MCF 10A (cell line): ENCODE results near the gene HS1BP3. TPM values are rescaled to one million over a fixed set of nuclear protein-coding genes. Genes with fewer than 3 reads are reported as not detected.

Source experiments
- BruUV-seq: library from RNA; stranded (reverse); fragments of 400-500 nt; replicated peaks from 2 replicates; lab custom pipeline; 2021; lab: Mats Ljungman, UMichigan
- CTCF ChIA-PET: fragments of 300-600 bp; sonication (Branson Sonifier 250); formaldehyde crosslinking; extraction: SDS; loops from one replicate; lab custom pipeline; 2021; ENCODE audit warnings: antibody characterized with exemption, inconsistent platforms; lab: Yijun Ruan, JAX
- POLR2A ChIA-PET: fragments of 300-600, 350-650 bp; sonication (Branson Sonifier 250); formaldehyde crosslinking; extraction: SDS; loops from one replicate; lab custom pipeline; 2020; ENCODE audit warnings: antibody characterized with exemption, inconsistent platforms; lab: Yijun Ruan, JAX
- DNase-seq: peaks from one replicate; pipeline ENCODE4 v3.0.0-alpha.2; 2018; ENCODE audit not compliant: unreplicated experiment
- H3K27ac Mint-ChIP-seq: one replicate; pipeline ENCODE4 v1.8.0; 2022; ENCODE audit warnings: mild to moderate bottlenecking, low read depth, mixed read lengths; ENCODE audit not compliant: unreplicated experiment
- H3K27me3 Mint-ChIP-seq: one replicate; pipeline ENCODE4 v1.8.0; 2022; ENCODE audit warnings: mixed read lengths; ENCODE audit not compliant: insufficient read depth, unreplicated experiment
- H3K36me3 Mint-ChIP-seq: one replicate; pipeline ENCODE4 v1.8.0; 2022; ENCODE audit warnings: mild to moderate bottlenecking, moderate library complexity, mixed read lengths; ENCODE audit not compliant: insufficient read depth, unreplicated experiment
- H3K4me1 Mint-ChIP-seq: one replicate; pipeline ENCODE4 v1.8.0; 2022; ENCODE audit warnings: mixed read lengths; ENCODE audit not compliant: insufficient read depth, unreplicated experiment
- H3K4me3 Mint-ChIP-seq: one replicate; pipeline ENCODE4 v1.8.0; 2022; ENCODE audit warnings: mild to moderate bottlenecking, moderate library complexity, mixed read lengths; ENCODE audit not compliant: unreplicated experiment
- H3K9me3 Mint-ChIP-seq: one replicate; pipeline ENCODE4 v1.8.0; 2022; ENCODE audit warnings: mixed read lengths; ENCODE audit not compliant: unreplicated experiment
- intact Hi-C: fragments of 100-400 bp; cut with micrococcal nuclease; formaldehyde crosslinking; loops from 2 replicates; pipeline ENCODE4 v1.14.1; 2022
- total RNA-seq: library from RNA; stranded (reverse); gene quantifications from 2 replicates; pipeline ENCODE4 v1.2.3, GENCODE V29; 2022
- TF ChIP-seq, protein P1 (sequence below): fragments of 200-600 bp; IDR thresholded peaks from one replicate; pipeline ENCODE4 v1.8.0; 2022; ENCODE audit warnings: antibody characterized with exemption, mild to moderate bottlenecking; ENCODE audit not compliant: unreplicated experiment

Gene HS1BP3
- total RNA-seq, 1 experiment from 2014 or later, result 10.0 TPM

DNA sequence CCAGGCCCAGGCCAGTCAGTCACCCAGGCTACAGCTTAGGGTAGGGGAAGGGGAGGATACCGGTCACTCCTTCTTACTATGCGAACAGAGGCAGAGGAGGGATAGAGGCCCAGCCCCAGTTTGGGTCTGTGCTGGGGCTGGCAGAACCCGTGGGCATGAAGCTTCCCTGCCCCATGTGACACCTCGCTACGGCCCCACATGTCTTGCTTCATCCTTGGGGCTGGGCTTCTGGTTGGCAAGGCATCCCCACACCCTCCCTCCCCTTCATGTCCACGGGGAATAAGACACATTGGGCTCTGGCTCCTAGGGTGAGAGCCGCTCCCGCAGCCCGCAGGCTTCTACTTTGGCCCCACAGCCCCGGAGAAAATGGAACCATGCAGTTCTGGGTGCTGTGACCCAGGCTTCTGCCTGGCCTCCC is 32.4 kb downstream of the HS1BP3 start:
- intact Hi-C loops, result loop anchor here (1.0 to 5.0 kb wide), 3 partner anchors 16 to 166 kb away; no protein-coding TSS in a partner anchor
- ChIA-PET POLR2A (interaction anchor here (0.6 to 2.9 kb wide), 11 partner anchors 12 to 394 kb away, joined by 3 to 9 read pairs (median 4); partner anchors contain the start of genes HS1BP3, RHOB and SDC1), CTCF (interaction anchor here (0.6 to 4.9 kb wide), 15 partner anchors 11 to 327 kb away, joined by 3 to 27 read pairs (median 6); no protein-coding TSS in a partner anchor)
- Mint-ChIP-seq H3K27me3 (no peaks in the 10 kb centered on the region), H3K36me3 (peaks cover 11% of the 10 kb centered on the region), H3K27ac (peak overlapping the region; percentile 78), H3K4me3 (no peak overlapping the region), H3K4me1 (peaks cover 33% of the 10 kb centered on the region), H3K9me3 (no peaks in the 10 kb centered on the region)
- BruUV-seq, result no TSS peak
- TF ChIP-seq, protein P1, sequence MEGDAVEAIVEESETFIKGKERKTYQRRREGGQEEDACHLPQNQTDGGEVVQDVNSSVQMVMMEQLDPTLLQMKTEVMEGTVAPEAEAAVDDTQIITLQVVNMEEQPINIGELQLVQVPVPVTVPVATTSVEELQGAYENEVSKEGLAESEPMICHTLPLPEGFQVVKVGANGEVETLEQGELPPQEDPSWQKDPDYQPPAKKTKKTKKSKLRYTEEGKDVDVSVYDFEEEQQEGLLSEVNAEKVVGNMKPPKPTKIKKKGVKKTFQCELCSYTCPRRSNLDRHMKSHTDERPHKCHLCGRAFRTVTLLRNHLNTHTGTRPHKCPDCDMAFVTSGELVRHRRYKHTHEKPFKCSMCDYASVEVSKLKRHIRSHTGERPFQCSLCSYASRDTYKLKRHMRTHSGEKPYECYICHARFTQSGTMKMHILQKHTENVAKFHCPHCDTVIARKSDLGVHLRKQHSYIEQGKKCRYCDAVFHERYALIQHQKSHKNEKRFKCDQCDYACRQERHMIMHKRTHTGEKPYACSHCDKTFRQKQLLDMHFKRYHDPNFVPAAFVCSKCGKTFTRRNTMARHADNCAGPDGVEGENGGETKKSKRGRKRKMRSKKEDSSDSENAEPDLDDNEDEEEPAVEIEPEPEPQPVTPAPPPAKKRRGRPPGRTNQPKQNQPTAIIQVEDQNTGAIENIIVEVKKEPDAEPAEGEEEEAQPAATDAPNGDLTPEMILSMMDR, result no peak
- DNase-seq, result peak; percentile 75

DNA sequence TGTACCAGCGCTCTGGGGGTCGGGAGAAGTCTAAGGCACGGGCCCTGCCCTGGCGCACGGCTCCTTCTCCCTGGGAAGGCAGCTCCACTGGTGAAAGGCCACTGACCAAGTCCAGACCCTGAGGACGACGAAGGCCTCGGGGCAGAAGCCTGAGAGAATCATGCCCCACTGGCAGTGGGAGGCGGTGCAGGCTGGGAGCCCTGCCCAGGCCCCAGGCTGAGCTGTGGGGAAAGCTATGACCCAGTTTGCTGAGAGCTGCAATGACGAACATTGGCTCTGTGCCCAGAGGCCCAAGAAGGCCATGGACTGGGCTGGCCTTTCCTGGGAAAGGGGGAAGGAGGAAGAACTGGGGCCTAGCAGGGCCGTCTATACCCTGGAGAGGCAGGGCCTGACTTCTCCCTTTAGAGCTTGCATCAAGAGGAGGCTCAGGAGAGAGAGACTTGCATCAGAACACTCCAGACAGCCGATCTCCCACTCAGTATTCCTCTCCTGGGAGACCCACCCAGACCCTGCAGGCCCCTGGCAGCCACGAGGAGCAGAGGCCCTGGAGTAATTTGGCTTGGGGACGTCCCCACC is 32.9 kb downstream of the HS1BP3 start:
- BruUV-seq, result no TSS peak
- peak overlapping the region; percentile 78 for H3K27ac Mint-ChIP-seq
- peak; percentile 99 for DNase-seq
- TF ChIP-seq, protein P1, result peak; percentile 18
- peaks cover 11% of the 10 kb centered on the region for H3K36me3 Mint-ChIP-seq
- peak overlapping the region; percentile 31 for H3K4me3 Mint-ChIP-seq
- no peaks in the 10 kb centered on the region for H3K27me3 Mint-ChIP-seq
- POLR2A ChIA-PET, result interaction anchor here (0.6 to 2.9 kb wide), 11 partner anchors 12 to 393 kb away, joined by 3 to 9 read pairs (median 3); partner anchors contain the start of genes HS1BP3, RHOB and SDC1
- no peaks in the 10 kb centered on the region for H3K9me3 Mint-ChIP-seq
- intact Hi-C loops, result loop anchor here (1.0 to 5.0 kb wide), 3 partner anchors 16 to 166 kb away; no protein-coding TSS in a partner anchor
- peaks cover 33% of the 10 kb centered on the region for H3K4me1 Mint-ChIP-seq
- CTCF ChIA-PET, result interaction anchor here (0.6 to 4.9 kb wide), 21 partner anchors 9 to 326 kb away, joined by 3 to 27 read pairs (median 5); no protein-coding TSS in a partner anchor

DNA sequence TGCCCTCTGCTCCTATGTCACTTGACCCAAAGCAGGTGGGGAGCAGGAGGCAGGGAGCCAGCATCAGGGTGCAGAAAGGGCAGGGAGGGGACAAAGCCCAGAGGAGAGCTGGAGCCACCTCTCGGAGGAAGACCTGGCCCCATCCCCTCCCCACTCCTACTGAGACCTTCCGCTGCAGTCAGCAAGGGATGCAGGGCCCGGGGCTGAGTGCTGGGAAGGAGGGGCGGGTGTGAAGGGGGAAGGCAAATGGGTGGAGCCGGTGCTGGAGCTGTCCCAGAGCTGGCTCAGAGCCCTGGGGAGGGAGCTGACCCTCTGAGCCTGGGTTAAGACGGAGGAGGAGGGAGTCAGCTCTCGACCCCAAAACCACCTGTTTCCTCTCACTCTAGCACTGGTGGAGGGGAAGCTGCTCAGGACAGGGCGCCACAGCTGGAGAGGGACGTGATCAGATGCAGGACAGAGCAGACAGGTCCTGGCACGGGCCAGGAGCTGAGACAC is 33.8 kb downstream of the HS1BP3 start:
- Mint-ChIP-seq H3K4me1 (peaks cover 33% of the 10 kb centered on the region), H3K27me3 (no peaks in the 10 kb centered on the region), H3K36me3 (peaks cover 2% of the 10 kb centered on the region), H3K4me3 (no peak overlapping the region), H3K27ac (peak overlapping the region; percentile 78), H3K9me3 (no peaks in the 10 kb centered on the region)
- DNase-seq, result peak; percentile 42
- ChIA-PET POLR2A (interaction anchor here (0.8 to 2.9 kb wide), 6 partner anchors 12 to 115 kb away, joined by 3 to 9 read pairs (median 5); partner anchors contain the start of gene HS1BP3), CTCF (interaction anchor here (0.6 to 4.9 kb wide), 16 partner anchors 9 to 685 kb away, joined by 3 to 27 read pairs (median 4); no protein-coding TSS in a partner anchor)
- BruUV-seq, result no TSS peak
- TF ChIP-seq, protein P1, result no peak
- intact Hi-C loops, result loop anchor here (5.0 kb wide), 1 partner anchor 115 kb away; no protein-coding TSS in a partner anchor

DNA sequence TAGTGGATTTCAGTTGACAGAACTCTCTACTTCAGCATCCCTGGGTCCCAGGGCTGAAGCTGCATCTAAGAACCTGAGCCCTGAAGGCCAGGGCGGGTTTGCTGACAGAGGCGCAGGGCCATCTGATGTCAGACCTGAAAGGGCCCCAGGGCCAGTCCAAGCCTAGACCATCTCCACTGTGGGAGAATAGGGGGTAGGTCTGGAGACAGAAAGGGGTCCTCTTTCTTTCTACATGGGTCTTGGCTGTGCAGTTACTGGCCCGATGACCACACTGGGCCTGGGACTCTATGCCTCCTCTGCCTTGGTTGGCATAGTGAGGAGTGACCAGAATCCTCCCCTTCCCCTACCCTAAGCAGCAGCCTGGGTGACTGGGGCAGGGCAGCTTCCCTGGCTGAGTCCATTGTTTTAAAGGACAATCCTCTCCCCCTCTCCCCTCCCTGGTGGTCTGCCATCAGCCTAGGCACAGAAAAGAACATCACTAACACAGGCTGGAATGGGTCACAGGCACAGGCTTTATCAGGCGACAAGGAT is 34.5 kb downstream of the HS1BP3 start:
- BruUV-seq, result no TSS peak
- no peak for DNase-seq
- H3K4me1 Mint-ChIP-seq, result peaks cover 33% of the 10 kb centered on the region
- ChIA-PET POLR2A (interaction anchor here (2.3 to 2.9 kb wide), 2 partner anchors 11 to 14 kb away, joined by 7 to 14 read pairs; no protein-coding TSS in a partner anchor), CTCF (interaction anchor here (1.1 to 4.9 kb wide), 5 partner anchors 10 to 205 kb away, joined by 3 to 27 read pairs (median 7); no protein-coding TSS in a partner anchor)
- no peaks in the 10 kb centered on the region for H3K27me3 Mint-ChIP-seq
- TF ChIP-seq, protein P1, result no peak
- H3K27ac Mint-ChIP-seq, result no peak overlapping the region
- no peaks in the 10 kb centered on the region for H3K9me3 Mint-ChIP-seq
- intact Hi-C loops, result loop anchor here (5.0 kb wide), 1 partner anchor 114 kb away; no protein-coding TSS in a partner anchor
- no peak overlapping the region for H3K4me3 Mint-ChIP-seq
- H3K36me3 Mint-ChIP-seq, result no peaks in the 10 kb centered on the region
